DMS79 (cell line): Measurements from ENCODE around the gene TIMM8A.

Experiments
- DNase-seq: peaks from one replicate; lab custom pipeline; 2025; lab: John Stamatoyannopoulos, UW

Gene TIMM8A

GRCh38 chrX:101348452-101349192 lies at the start of gene TIMM8A:
TSS of gene TIMM8A (minus strand) at chrX:101348742. CDS start at chrX:101348664, 78 bp downstream.
- peak; percentile 25 for DNase-seq

GRCh38 chrX:101397779-101398178 lies 49.2 kb upstream of the TIMM8A start:
- no peak for DNase-seq

DNA sequence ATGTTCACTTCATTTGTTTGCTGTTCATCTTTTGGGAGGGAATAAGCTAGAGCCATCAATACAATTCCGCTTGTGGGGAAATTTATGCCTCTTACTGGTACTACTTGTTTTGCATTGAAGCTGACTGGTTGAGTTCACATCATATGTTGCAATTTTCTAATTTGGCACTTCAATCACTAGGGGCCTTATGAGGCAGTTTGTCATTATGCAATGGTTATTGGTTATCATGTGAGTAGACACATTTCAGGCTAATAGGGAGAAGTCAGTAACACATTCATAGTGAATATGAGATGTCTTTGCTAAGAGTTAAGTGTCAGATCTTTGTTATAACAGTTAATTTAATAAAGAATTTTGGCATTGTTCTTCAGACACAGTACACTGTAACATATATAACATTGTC lies 47.2 kb upstream of the TIMM8A start:
- DNase-seq = no peak

GRCh38 chrX:101394372-101394771 lies 45.8 kb upstream of the TIMM8A start:
- DNase-seq = no peak

GRCh38 chrX:101393530-101394305 lies 45.2 kb upstream of the TIMM8A start:
- no peak for DNase-seq

DNA sequence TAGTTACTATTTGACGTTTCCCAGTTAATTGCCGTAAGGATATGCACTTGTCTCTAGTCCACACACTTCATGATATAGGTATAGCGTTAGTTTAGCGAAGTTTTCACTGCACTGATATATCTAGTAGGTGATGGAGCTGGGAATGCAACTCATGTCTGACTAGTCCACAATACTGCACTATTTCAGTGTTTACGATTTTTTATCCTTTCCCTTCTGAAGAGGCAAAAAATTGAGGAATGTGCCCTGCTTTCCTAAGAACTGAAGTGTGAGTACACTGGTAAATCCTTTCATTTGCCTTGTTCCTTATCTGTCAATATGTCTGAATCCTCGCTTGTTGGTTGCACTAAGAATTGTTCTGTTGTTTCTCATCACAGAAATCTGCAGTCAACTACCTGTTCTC lies 43.3 kb upstream of the TIMM8A start:
- DNase-seq = no peak

DNA sequence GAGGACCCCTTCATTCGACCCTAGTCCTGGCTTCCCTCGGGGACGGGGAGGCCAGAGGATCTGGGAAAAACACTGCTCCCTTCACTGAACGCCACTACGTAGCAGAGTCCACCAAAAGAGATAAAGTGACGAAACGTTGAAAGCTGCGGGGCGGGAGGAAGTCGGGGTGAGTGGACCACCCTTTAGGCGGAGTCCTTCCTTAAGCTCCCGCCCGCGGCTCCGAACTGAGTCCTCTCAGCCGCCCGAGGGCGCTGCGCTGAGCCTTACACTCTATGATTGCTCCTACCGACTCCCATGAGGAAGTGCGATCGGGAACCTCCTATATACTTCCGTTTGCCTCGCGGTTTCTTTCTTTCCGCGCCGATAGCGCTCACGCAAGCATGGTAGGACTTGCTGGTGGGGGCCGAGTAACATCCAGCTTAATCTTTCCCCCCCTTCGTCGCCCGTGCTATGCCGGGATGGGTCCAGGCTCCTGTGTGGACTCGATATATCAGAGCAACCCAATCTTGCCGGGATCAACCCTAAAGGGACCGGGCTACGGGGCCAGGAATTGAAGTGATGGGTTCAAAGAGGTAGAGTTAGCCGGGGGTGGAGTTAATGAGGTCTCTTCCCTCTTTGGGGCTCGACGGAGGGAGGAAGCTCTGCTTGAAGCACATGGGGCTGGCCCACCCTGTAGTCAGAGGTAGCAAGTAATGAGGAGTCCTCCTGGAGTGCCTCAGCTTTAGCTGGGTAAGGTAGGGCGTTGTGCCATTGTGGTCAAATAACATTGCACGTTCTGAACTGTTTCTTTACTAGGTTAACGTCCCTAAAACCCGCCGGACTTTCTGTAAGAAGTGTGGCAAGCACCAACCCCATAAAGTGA lies 42.4 kb upstream of the TIMM8A start, which contains the start of gene RPL36A:
Gene RPL36A, plus strand, starts transcription at position 348 of the 862 bp plus-strand sequence. Its CDS starts 33 bp downstream, at position 381.
- peak; percentile 83 for DNase-seq

- DNase-seq = no peak
Measured at GRCh38 chrX:101388604-101389003, 40.1 kb upstream of the TIMM8A start.

GRCh38 chrX:101386542-101386885 lies 38.0 kb upstream of the TIMM8A start:
- DNase-seq = no peak

- no peak for DNase-seq
Measured at GRCh38 chrX:101385795-101386541, 37.4 kb upstream of the TIMM8A start, which contains the start of gene BTK. TSS of gene BTK (minus strand) at chrX:101386191. CDS start at chrX:101375284, 10,907 bp downstream.

DNA sequence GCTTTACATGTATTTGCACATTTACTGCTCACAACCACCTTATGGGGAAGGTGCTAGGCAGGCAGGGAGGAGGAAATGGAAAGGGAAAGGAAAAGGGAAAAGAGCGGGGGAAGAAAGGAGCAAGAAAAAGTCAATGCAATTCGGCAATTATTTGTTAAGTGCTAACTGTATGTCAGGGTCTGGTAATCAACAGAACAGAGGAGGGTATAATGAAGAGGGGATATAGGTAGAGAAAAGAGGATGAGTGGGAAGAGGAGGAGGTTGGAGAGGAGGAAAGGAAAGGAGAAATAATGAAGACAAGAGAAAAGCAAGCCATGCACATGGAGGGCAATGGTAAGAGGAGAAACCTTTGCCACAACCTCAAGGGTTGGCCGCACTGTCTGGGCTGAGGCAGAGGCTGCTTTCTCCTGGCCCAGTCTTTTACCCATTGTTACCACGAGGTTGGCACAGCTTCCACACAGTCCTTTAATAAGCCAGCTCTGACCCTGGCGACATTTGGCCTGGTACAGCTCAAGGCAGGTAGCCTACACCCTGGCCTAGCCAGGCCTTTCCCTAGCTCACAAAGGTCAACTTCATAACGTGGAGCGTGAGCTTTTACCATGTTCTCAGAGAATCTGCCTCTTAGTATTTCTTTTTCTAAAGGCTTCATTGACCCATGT lies 36.6 kb upstream of the TIMM8A start:
- DNase-seq = no peak

DNA sequence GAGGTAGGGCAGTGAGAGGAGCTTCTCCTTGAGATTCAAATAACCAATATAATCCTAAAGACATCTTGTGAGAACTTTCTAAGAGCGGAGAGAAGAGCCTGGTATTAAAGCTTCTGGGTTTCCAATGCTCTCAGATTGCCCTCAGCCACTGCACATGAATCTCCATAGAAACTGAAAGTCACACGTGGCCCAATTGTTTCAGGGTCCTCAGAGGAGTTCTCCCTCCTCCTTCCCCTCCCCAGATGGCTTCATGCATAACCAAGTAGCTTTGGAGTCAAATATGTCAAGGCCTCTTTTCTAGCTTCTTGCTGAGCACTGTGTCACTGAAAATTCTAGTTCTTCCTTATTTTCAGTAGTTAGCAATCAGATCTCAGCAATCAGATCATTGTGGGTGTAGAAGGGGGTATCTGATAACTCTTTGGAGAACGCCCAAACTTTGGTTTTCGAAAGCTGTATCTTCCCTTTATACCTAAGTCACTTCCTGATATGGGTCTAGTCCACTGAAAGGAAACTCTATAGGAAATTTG lies 35.2 kb upstream of the TIMM8A start:
- DNase-seq = peak; percentile 7

DNA sequence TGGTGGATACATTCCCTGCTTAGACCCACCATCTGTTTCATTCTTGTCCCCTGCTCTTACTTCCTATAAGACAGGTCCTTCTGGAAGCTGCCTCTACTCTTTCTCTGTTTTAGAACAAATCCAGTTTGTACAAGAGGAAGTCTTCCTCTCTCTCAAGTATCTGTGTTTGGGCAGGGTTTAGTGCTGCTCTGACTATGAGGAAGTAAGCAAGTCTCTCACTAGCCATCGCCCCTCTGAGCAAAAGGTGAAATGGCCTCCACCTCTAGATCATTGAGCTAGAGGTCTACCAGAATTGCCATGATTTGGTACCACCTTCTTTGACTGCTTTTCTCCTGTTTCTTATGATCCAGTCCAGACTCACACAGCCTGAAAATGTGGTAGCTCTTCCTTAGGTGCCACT lies 29.0 kb upstream of the TIMM8A start:
- DNase-seq = no peak

GRCh38 chrX:101370888-101371504 lies 22.5 kb upstream of the TIMM8A start:
- DNase-seq = no peak

DNA sequence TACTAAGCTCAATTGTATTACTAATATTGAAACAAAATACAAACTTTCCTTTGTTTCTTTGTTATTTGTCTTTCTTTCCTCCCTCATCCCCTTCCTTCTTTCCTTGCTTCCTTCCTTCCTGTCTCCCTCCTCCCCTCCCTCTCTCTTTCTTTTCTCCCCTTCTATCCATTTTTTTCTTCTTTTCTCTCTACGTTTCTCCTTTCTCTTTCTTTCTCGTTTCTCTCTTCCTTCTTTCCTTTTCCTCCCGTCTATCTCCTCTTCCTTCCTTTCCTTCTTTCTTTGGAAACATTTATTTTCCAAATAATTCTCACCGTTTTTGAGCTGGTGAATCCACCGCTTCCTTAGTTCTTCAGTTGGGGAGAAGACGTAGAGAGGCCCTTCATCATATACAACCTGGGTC lies 21.1 kb upstream of the TIMM8A start:
- no peak for DNase-seq

- no peak for DNase-seq
Measured at GRCh38 chrX:101368800-101369199, 20.3 kb upstream of the TIMM8A start.

- no peak for DNase-seq
Measured at GRCh38 chrX:101365301-101365795, 16.8 kb upstream of the TIMM8A start.

GRCh38 chrX:101362757-101363156 lies 14.2 kb upstream of the TIMM8A start:
- DNase-seq = no peak

- no peak for DNase-seq
Measured at GRCh38 chrX:101362116-101362515, 13.6 kb upstream of the TIMM8A start.

- DNase-seq = no peak
Measured at GRCh38 chrX:101360390-101360789, 11.8 kb upstream of the TIMM8A start.
